ENCODE data around the gene IL23A. TPM values are rescaled to one million over a fixed set of nuclear protein-coding genes. Genes with fewer than 3 reads are reported as not detected.

IL23A gene
- total RNA-seq, 1 experiment from 2014 or later = 2.0 TPM

GRCh38 chr12:56385873-56386272, 47.2 kb downstream of the IL23A start:
- Histone ChIP-seq H3K27me3 (ENCODE audit: insufficient read depth, low read length) (no peaks in the 10 kb centered on the region), H2BK12ac (ENCODE audit: insufficient read length, low read depth, low read length) (no peak overlapping the region), H3K4me2 (ENCODE audit: insufficient read depth, insufficient read length, low read length) (no peak overlapping the region), H3K18ac (ENCODE audit: insufficient read length, low read depth, low read length) (no peak overlapping the region), H3K23me2 (ENCODE audit: insufficient read length, low read depth, low read length, poor library complexity, severe bottlenecking) (no peaks in the 10 kb centered on the region), H2BK5ac (ENCODE audit: insufficient read length, low read length) (no peak overlapping the region), H3K4me1 (ENCODE audit: insufficient read depth, low read length) (no peaks in the 10 kb centered on the region), H4K8ac (replicated peaks; ENCODE audit: insufficient read length, low read depth, low read length) (no peak overlapping the region), H2BK15ac (ENCODE audit: low read depth, low read length) (no peak overlapping the region), H2AK5ac (ENCODE audit: insufficient read length, low read length) (no peak overlapping the region), H4K91ac (ENCODE audit: insufficient read length, low read depth, low read length) (no peak overlapping the region), H3K23ac (ENCODE audit: insufficient read length, low read depth, low read length) (no peak overlapping the region), H2AFZ (ENCODE audit: low read length) (no peak overlapping the region), H4K20me1 (ENCODE audit: control insufficient read depth, insufficient read depth, insufficient read length) (no peaks in the 10 kb centered on the region), H3K14ac (ENCODE audit: insufficient read depth, low read length) (no peak overlapping the region), H3K56ac (ENCODE audit: insufficient read length, low read depth, low read length) (no peak overlapping the region), H3K4ac (ENCODE audit: low read depth, low read length) (no peak overlapping the region), H3T11ph (ENCODE audit: low read length) (no peak overlapping the region), H2BK20ac (ENCODE audit: low read depth, low read length, poor library complexity, severe bottlenecking) (no peak overlapping the region), H3K79me1 (ENCODE audit: insufficient read depth, low read depth, low read length, poor library complexity, severe bottlenecking) (no peaks in the 10 kb centered on the region), H3K79me2 (ENCODE audit: insufficient read depth, low read length) (no peaks in the 10 kb centered on the region), H3K9me3 (ENCODE audit: control insufficient read depth, low read depth, low read length) (no peaks in the 10 kb centered on the region), H2BK120ac (ENCODE audit: low read depth, low read length, poor library complexity, severe bottlenecking) (no peak overlapping the region), H3K9ac (ENCODE audit: extremely low read depth, insufficient read length, low read length) (no peak overlapping the region), H3K27ac (ENCODE audit: insufficient read length, low read depth, low read length) (no peak overlapping the region), H4K5ac (ENCODE audit: insufficient read length, low read depth, low read length) (no peak overlapping the region)
- WGBS (ENCODE audit: extremely low coverage, insufficient read length, low lambda C conversion rate) = no CpG with 5 or more reads among the region's 1 CpG
- no peak for DNase-seq
- Mint-ChIP-seq H3K27me3 (ENCODE audit: low read depth) (peaks cover 5% of the 10 kb centered on the region; the same call in 1 of the 2 replicates), H3K27ac (no peak overlapping the region), H3K4me1 (peaks cover 8 to 10% of the 10 kb centered on the region in 2 experiments), H3K9me3 (no peaks in the 10 kb centered on the region), H3K36me3 (ENCODE audit: insufficient read depth in 1 of 3, low read depth in 3 of 3) (no peaks in the 10 kb centered on the region), H3K4me3 (no peak overlapping the region)
- no peak for TF ChIP-seq CTCF (conservative IDR thresholded peaks at IDR 0.05)
